Mesenchymal stem cell (in vitro differentiated cells and primary cell): ENCODE data around the gene GNG4.

Experiments used
- DNase-seq: peaks from one replicate; pipeline ENCODE4 v3.0.0-alpha.2; 2013
- H2AFZ ChIP-seq: one replicate; pipeline ENCODE4 v1.6.1; 2013; ENCODE audit warnings: low read depth, mild to moderate bottlenecking, control low read depth, inconsistent platforms, low read length, moderate library complexity
- H2AK5ac ChIP-seq: 2 replicates; pipeline ENCODE4 v1.6.1; 2013; ENCODE audit warnings: low read length, moderate library complexity, mild to moderate bottlenecking, inconsistent platforms; ENCODE audit not compliant: severe bottlenecking
- H2BK120ac ChIP-seq: one replicate; pipeline ENCODE4 v1.6.1; 2013; ENCODE audit warnings: low read depth, mild to moderate bottlenecking, inconsistent platforms, low read length, moderate library complexity
- H2BK12ac ChIP-seq, 2 experiments: one replicate each; pipeline ENCODE4 v1.6.1; 2013; ENCODE audit warnings: inconsistent platforms in 2 of 2, low read length in 2 of 2, mild to moderate bottlenecking in 2 of 2, moderate library complexity in 2 of 2, control low read depth in 1 of 2
- H2BK15ac ChIP-seq: one replicate; pipeline ENCODE4 v1.6.1; 2013; ENCODE audit warnings: mild to moderate bottlenecking, low read depth, inconsistent platforms; ENCODE audit not compliant: poor library complexity, severe bottlenecking
- H2BK5ac ChIP-seq: 2 replicates; pipeline ENCODE4 v1.6.1; 2013; ENCODE audit warnings: low read depth, mild to moderate bottlenecking, low read length, control low read depth, inconsistent platforms; ENCODE audit not compliant: poor library complexity, severe bottlenecking
- H3K14ac ChIP-seq, 2 experiments: one replicate each; pipeline ENCODE4 v1.6.1; 2013; ENCODE audit warnings: inconsistent platforms in 2 of 2, low read length in 2 of 2, control low read depth in 1 of 2, mild to moderate bottlenecking in 1 of 2, moderate library complexity in 1 of 2
- H3K18ac ChIP-seq, 2 experiments: one replicate each; pipeline ENCODE4 v1.6.1; 2013; ENCODE audit warnings: inconsistent platforms in 2 of 2, low read length in 2 of 2, control low read depth in 1 of 2, low read depth in 1 of 2, mild to moderate bottlenecking in 1 of 2
- H3K23ac ChIP-seq, 2 experiments: one replicate each; pipeline ENCODE4 v1.6.1; 2013; ENCODE audit warnings: inconsistent platforms in 2 of 2, low read length in 2 of 2, mild to moderate bottlenecking in 2 of 2, moderate library complexity in 2 of 2, control low read depth in 1 of 2
- H3K27ac ChIP-seq: 2 replicates; pipeline ENCODE4 v1.5.1; 2013; ENCODE audit warnings: mild to moderate bottlenecking, moderate library complexity, low read length, control low read depth, inconsistent platforms; ENCODE audit not compliant: poor library complexity, severe bottlenecking
- H3K27me3 ChIP-seq, 2 experiments: 2 replicates each; pipeline versions ENCODE4 v1.6.1 to v1.7.0; 2013; ENCODE audit warnings: low read length in 2 of 2, mild to moderate bottlenecking in 2 of 2, moderate library complexity in 2 of 2, control low read depth in 1 of 2, inconsistent platforms in 1 of 2; ENCODE audit not compliant: control insufficient read depth in 1 of 2, insufficient read depth in 1 of 2
- H3K36me3 ChIP-seq, 2 experiments: 2 replicates each; pipeline versions ENCODE4 v1.6.1 to v1.7.0; 2013; ENCODE audit warnings: low read length in 2 of 2, control low read depth in 1 of 2, inconsistent platforms in 1 of 2, low read depth in 1 of 2, mild to moderate bottlenecking in 1 of 2; ENCODE audit not compliant: insufficient read depth in 2 of 2, control insufficient read depth in 1 of 2
- H3K4ac ChIP-seq, 2 experiments: one replicate each; pipeline ENCODE4 v1.6.1; 2013; ENCODE audit warnings: inconsistent platforms in 2 of 2, low read length in 2 of 2, mild to moderate bottlenecking in 2 of 2, moderate library complexity in 2 of 2, control low read depth in 1 of 2, low read depth in 1 of 2
- H3K4me1 ChIP-seq: 2 replicates; pipeline ENCODE4 v1.6.1; 2013; ENCODE audit warnings: low read depth, low read length, control low read depth; ENCODE audit not compliant: control insufficient read depth, insufficient read depth
- H3K4me2 ChIP-seq: 2 replicates; pipeline ENCODE4 v1.6.1; 2013; ENCODE audit warnings: low read length, mild to moderate bottlenecking, inconsistent platforms; ENCODE audit not compliant: poor library complexity, severe bottlenecking
- H3K4me3 ChIP-seq, 2 experiments: 2 replicates each; pipeline versions ENCODE4 v1.5.1 to v1.7.0; 2013; ENCODE audit warnings: low read length in 2 of 2, mild to moderate bottlenecking in 2 of 2, control low read depth in 1 of 2, low read depth in 1 of 2; ENCODE audit not compliant: insufficient read depth in 1 of 2
- H3K79me1 ChIP-seq: replicated peaks from 2 replicates; pipeline ENCODE4 v1.6.1; 2013; ENCODE audit warnings: mild to moderate bottlenecking, control low read depth, low read length, inconsistent platforms; ENCODE audit not compliant: poor library complexity, severe bottlenecking
- H3K9ac ChIP-seq: 2 replicates; pipeline ENCODE4 v1.7.0; 2013; ENCODE audit warnings: mild to moderate bottlenecking, low read length, moderate library complexity
- H3K9me3 ChIP-seq: 2 replicates; pipeline ENCODE4 v1.7.0; 2013; ENCODE audit warnings: mild to moderate bottlenecking, low read length; ENCODE audit not compliant: control insufficient read depth
- H4K8ac ChIP-seq: one replicate; pipeline ENCODE4 v1.6.1; 2013; ENCODE audit warnings: inconsistent platforms, mild to moderate bottlenecking, low read length, moderate library complexity
- H4K91ac ChIP-seq: one replicate; pipeline ENCODE4 v1.6.1; 2013; ENCODE audit warnings: mild to moderate bottlenecking, low read length, inconsistent platforms
- WGBS: methylation state at CpG from one replicate; pipeline ENCODE4 v1.1.7; 2013; ENCODE audit warnings: mixed read lengths; 5-methylcytosine and 5-hydroxymethylcytosine counted together

The GNG4 gene

DNA sequence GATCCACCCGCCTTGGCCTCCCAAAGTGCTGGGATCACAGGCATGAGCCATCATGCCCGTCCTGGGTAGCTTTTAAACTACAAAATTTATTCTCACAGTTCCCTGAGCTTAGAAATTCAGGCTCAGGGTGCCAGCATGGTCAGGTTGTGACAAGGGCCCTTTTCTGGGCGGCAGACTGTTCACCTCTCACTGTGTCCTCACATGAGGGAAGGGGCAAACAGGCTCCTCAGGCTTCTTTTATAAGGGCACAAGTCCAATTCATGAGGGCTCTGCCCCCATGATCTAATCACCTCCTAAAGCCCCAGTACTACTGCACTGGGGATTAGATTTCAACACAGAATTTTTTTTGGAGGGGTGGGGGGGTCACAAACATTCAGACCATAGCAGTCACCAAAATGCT lies 36.8 kb downstream of the GNG4 start:
- Histone ChIP-seq H3K4me1 (peaks cover 2% of the 10 kb centered on the region), H2BK12ac (no peak overlapping the region), H3K14ac (no peak overlapping the region), H3K4ac (no peak overlapping the region), H3K27ac (no peak overlapping the region), H3K18ac (no peak overlapping the region), H3K4me3 (no peak overlapping the region), H3K9ac (no peak overlapping the region), H3K27me3 (peaks cover 14 to 39% of the 10 kb centered on the region in 2 experiments), H3K23ac (no peak overlapping the region), H3K36me3 (no peaks in the 10 kb centered on the region), H2BK120ac (no peak overlapping the region), H2BK5ac (no peak overlapping the region), H4K91ac (no peak overlapping the region), H3K9me3 (no peaks in the 10 kb centered on the region), H2AK5ac (no peak overlapping the region), H3K79me1 (no peaks in the 10 kb centered on the region), H2BK15ac (no peak overlapping the region), H3K4me2 (no peak overlapping the region), H4K8ac (no peak overlapping the region), H2AFZ (no peak overlapping the region)
- no peak for DNase-seq
- WGBS, result 82% methylated on average over 3 of the region's 3 CpGs

DNA sequence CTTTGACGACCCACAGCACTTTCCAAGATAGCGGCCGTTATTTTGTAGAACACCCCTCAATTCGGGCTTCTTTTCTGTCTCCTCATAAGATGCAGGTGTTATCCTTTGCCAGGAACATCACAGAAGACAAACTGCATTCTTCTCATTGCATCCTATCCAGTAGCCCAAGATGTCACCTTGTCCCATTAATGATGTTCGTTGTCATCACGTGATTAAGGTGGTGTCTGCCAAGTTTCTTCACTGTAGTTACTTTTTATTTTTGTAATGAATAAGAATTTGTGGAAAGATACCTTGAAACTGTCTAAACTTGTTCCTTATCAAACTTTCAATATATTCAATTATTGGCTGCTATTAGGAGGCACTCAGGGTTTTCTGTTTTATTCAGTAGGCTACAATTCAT lies 39.4 kb downstream of the GNG4 start:
- Histone ChIP-seq H4K91ac (no peak overlapping the region), H3K9me3 (no peaks in the 10 kb centered on the region), H3K4me3 (no peak overlapping the region), H2BK120ac (no peak overlapping the region), H4K8ac (no peak overlapping the region), H3K14ac (no peak overlapping the region), H3K4ac (no peak overlapping the region), H3K27me3 (peaks cover 12 to 25% of the 10 kb centered on the region in 2 experiments), H2BK5ac (no peak overlapping the region), H3K4me1 (peaks cover 2% of the 10 kb centered on the region), H3K9ac (no peak overlapping the region), H3K4me2 (no peak overlapping the region), H2BK12ac (no peak overlapping the region), H2BK15ac (no peak overlapping the region), H3K36me3 (no peaks in the 10 kb centered on the region), H3K18ac (no peak overlapping the region), H3K79me1 (no peaks in the 10 kb centered on the region), H2AK5ac (no peak overlapping the region), H3K27ac (no peak overlapping the region), H2AFZ (no peak overlapping the region), H3K23ac (no peak overlapping the region)
- DNase-seq, result no peak
- WGBS, result 94% methylated on average over 6 of the region's 6 CpGs

DNA sequence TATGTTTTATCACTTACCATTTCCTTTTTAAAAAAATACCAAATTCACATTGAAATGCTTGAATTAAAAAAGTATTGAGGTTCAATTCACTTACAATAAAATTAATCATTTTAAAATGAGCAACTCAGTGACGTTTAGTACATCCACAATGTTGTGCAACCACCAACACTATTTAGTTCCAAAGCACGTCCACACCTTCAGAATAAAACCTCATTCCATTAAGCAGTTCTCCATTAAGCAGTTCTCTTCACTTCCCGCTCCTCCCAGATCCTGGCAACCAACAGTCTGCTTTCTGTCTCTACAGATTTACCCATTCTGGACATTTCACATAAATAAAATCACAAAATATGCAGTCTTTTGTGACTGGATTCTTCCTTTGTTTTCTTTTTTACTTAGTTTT lies 41.3 kb downstream of the GNG4 start:
- Histone ChIP-seq H3K4me2 (no peak overlapping the region), H2AK5ac (no peak overlapping the region), H2BK12ac (no peak overlapping the region), H3K4ac (no peak overlapping the region), H3K9ac (no peak overlapping the region), H2BK15ac (no peak overlapping the region), H3K23ac (no peak overlapping the region), H3K4me1 (no peaks in the 10 kb centered on the region), H4K8ac (no peak overlapping the region), H3K27me3 (peaks cover 4 to 21% of the 10 kb centered on the region in 2 experiments), H3K14ac (no peak overlapping the region), H2BK120ac (no peak overlapping the region), H3K27ac (no peak overlapping the region), H3K18ac (no peak overlapping the region), H3K36me3 (no peaks in the 10 kb centered on the region), H2BK5ac (no peak overlapping the region), H3K4me3 (no peak overlapping the region), H4K91ac (no peak overlapping the region), H3K9me3 (no peaks in the 10 kb centered on the region), H2AFZ (no peak overlapping the region), H3K79me1 (no peaks in the 10 kb centered on the region)
- no peak for DNase-seq
- 83% methylated on average over 3 of the region's 3 CpGs for WGBS

DNA sequence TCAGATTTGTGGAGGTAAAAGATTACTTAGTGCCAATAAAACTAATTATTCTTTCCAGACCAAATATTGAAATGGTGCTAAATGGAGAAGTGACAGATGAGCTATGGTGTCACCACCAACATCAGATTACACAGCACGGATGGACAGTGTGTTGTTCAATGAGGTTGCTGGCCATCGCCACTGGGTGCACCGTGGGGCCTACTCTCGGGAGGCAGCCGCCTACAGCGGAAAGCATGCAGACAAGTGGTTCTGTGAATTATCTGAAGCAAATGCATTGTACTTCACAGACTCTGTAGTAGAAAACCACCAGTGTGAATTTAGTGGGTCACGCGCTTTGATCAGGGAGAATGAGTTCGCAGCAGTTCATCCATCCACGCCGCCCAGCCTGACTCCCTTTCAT lies 42.3 kb downstream of the GNG4 start:
- no peak overlapping the region for H2BK5ac ChIP-seq
- H3K27me3 ChIP-seq, result peaks cover 4 to 27% of the 10 kb centered on the region in 2 experiments
- 92% methylated on average over 11 of the region's 11 CpGs for WGBS
- no peak overlapping the region for H4K91ac ChIP-seq
- H3K4me2 ChIP-seq, result no peak overlapping the region
- H2AK5ac ChIP-seq, result no peak overlapping the region
- H3K9ac ChIP-seq, result no peak overlapping the region
- no peak overlapping the region for H3K4ac ChIP-seq
- no peak overlapping the region for H3K18ac ChIP-seq
- H3K23ac ChIP-seq, result no peak overlapping the region
- no peaks in the 10 kb centered on the region for H3K79me1 ChIP-seq
- no peak overlapping the region for H3K4me3 ChIP-seq
- no peak overlapping the region for H3K27ac ChIP-seq
- no peak overlapping the region for H2BK12ac ChIP-seq
- H3K14ac ChIP-seq, result no peak overlapping the region
- H4K8ac ChIP-seq, result no peak overlapping the region
- no peak overlapping the region for H2BK120ac ChIP-seq
- H3K36me3 ChIP-seq, result no peaks in the 10 kb centered on the region
- H3K4me1 ChIP-seq, result no peaks in the 10 kb centered on the region
- H2AFZ ChIP-seq, result no peak overlapping the region
- H3K9me3 ChIP-seq, result no peaks in the 10 kb centered on the region
- no peak overlapping the region for H2BK15ac ChIP-seq
- no peak for DNase-seq
